Calu3 (cell line): ENCODE data around the gene PUM1. TPM values are rescaled to one million over a fixed set of nuclear protein-coding genes. Genes with fewer than 3 reads are reported as not detected.

ENCODE experiments used
- BruUV-seq: library from RNA; stranded (reverse); fragments of 400-500 nt; replicated peaks from 2 replicates; lab custom pipeline; 2021; lab: Mats Ljungman, UMichigan
- CTCF ChIA-PET: fragments of 300-600 bp; sonication (Branson Sonifier 250); formaldehyde crosslinking; loops from one replicate; lab custom pipeline; 2022; ENCODE audit warnings: antibody characterized with exemption; lab: Charles Lee
- DNase-seq: peaks from one replicate; pipeline ENCODE4 v3.0.0; 2022
- H3K27ac Mint-ChIP-seq: one replicate; pipeline ENCODE4 v1.8.0; 2022; ENCODE audit warnings: mixed read lengths; ENCODE audit not compliant: unreplicated experiment
- H3K27me3 Mint-ChIP-seq: one replicate; pipeline ENCODE4 v1.8.0; 2022; ENCODE audit warnings: mixed read lengths; ENCODE audit not compliant: unreplicated experiment
- H3K36me3 Mint-ChIP-seq: one replicate; pipeline ENCODE4 v1.8.0; 2022; ENCODE audit warnings: mild to moderate bottlenecking, moderate library complexity, mixed read lengths; ENCODE audit not compliant: insufficient read depth, unreplicated experiment
- H3K4me1 Mint-ChIP-seq: one replicate; pipeline ENCODE4 v1.8.0; 2022; ENCODE audit warnings: mild to moderate bottlenecking, low read depth, mixed read lengths; ENCODE audit not compliant: unreplicated experiment
- H3K4me3 Mint-ChIP-seq: one replicate; pipeline ENCODE4 v1.8.0; 2022; ENCODE audit warnings: mild to moderate bottlenecking, low read depth, moderate library complexity, mixed read lengths; ENCODE audit not compliant: unreplicated experiment
- H3K9me3 Mint-ChIP-seq: one replicate; pipeline ENCODE4 v1.8.0; 2022; ENCODE audit warnings: low read depth, mixed read lengths; ENCODE audit not compliant: unreplicated experiment
- intact Hi-C: fragments of 100-400 bp; cut with micrococcal nuclease; formaldehyde crosslinking; loops from one replicate; pipeline ENCODE4 v1.10.0; 2022; ENCODE audit not compliant: unreplicated experiment
- total RNA-seq: library from RNA; stranded (reverse); gene quantifications from 2 replicates; pipeline ENCODE4 v1.2.3, GENCODE V29; 2022
- TF ChIP-seq, protein P1 (sequence below): fragments of 200-600 bp; IDR thresholded peaks from one replicate; pipeline ENCODE4 v1.8.0; 2022; ENCODE audit warnings: antibody characterized with exemption; ENCODE audit not compliant: unreplicated experiment

Gene PUM1
- total RNA-seq, 1 experiment from 2014 or later = 163 TPM

- Mint-ChIP-seq H3K36me3 (peaks cover 55% of the 10 kb centered on the region), H3K9me3 (no peaks in the 10 kb centered on the region), H3K27ac (no peak overlapping the region), H3K4me1 (peaks cover 39% of the 10 kb centered on the region), H3K4me3 (no peak overlapping the region), H3K27me3 (no peaks in the 10 kb centered on the region)
- TF ChIP-seq, protein P1, sequence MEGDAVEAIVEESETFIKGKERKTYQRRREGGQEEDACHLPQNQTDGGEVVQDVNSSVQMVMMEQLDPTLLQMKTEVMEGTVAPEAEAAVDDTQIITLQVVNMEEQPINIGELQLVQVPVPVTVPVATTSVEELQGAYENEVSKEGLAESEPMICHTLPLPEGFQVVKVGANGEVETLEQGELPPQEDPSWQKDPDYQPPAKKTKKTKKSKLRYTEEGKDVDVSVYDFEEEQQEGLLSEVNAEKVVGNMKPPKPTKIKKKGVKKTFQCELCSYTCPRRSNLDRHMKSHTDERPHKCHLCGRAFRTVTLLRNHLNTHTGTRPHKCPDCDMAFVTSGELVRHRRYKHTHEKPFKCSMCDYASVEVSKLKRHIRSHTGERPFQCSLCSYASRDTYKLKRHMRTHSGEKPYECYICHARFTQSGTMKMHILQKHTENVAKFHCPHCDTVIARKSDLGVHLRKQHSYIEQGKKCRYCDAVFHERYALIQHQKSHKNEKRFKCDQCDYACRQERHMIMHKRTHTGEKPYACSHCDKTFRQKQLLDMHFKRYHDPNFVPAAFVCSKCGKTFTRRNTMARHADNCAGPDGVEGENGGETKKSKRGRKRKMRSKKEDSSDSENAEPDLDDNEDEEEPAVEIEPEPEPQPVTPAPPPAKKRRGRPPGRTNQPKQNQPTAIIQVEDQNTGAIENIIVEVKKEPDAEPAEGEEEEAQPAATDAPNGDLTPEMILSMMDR = no peak
- no TSS peak for BruUV-seq
- no peak for DNase-seq
- CTCF ChIA-PET = no interaction called here
- intact Hi-C loops = no loop called here
These were observed 27.2 kb downstream of the PUM1 start for GRCh38 chr1:31038360-31038759.

GRCh38 chr1:31036749-31037500 is 28.6 kb downstream of the PUM1 start:
- TF ChIP-seq, protein P1 = no peak
- CTCF ChIA-PET = no interaction called here
- Mint-ChIP-seq H3K4me1 (peaks cover 43% of the 10 kb centered on the region), H3K9me3 (no peaks in the 10 kb centered on the region), H3K27me3 (no peaks in the 10 kb centered on the region), H3K27ac (no peak overlapping the region), H3K4me3 (no peak overlapping the region), H3K36me3 (peaks cover 52% of the 10 kb centered on the region)
- DNase-seq = no peak
- intact Hi-C loops = no loop called here
- no TSS peak for BruUV-seq

- H3K4me3 Mint-ChIP-seq = no peak overlapping the region
- H3K4me1 Mint-ChIP-seq = peaks cover 53% of the 10 kb centered on the region
- peak overlapping the region; percentile 50 for H3K27ac Mint-ChIP-seq
- no peaks in the 10 kb centered on the region for H3K9me3 Mint-ChIP-seq
- CTCF ChIA-PET = no interaction called here
- TF ChIP-seq, protein P1 = no peak
- no peaks in the 10 kb centered on the region for H3K27me3 Mint-ChIP-seq
- no peak for DNase-seq
- intact Hi-C loops = no loop called here
- BruUV-seq = no TSS peak
- peaks cover 66% of the 10 kb centered on the region for H3K36me3 Mint-ChIP-seq
These were observed 31.9 kb downstream of the PUM1 start for GRCh38 chr1:31033598-31033997.

- Mint-ChIP-seq H3K9me3 (no peaks in the 10 kb centered on the region), H3K4me3 (no peak overlapping the region), H3K27ac (no peak overlapping the region), H3K4me1 (peaks cover 57% of the 10 kb centered on the region), H3K36me3 (peaks cover 60% of the 10 kb centered on the region), H3K27me3 (no peaks in the 10 kb centered on the region)
- intact Hi-C loops = no loop called here
- TF ChIP-seq, protein P1 = no peak
- no TSS peak for BruUV-seq
- CTCF ChIA-PET = interaction anchor here (0.6 kb wide), 1 partner anchor 75 kb away, joined by 3 read pairs; no protein-coding TSS in a partner anchor
- DNase-seq = no peak
These were observed 33.3 kb downstream of the PUM1 start for GRCh38 chr1:31032266-31032665.
